ENCODE measurements around the gene PDE4A. TPM values are rescaled to one million over a fixed set of nuclear protein-coding genes. Genes with fewer than 3 reads are reported as not detected.

PDE4A gene
- total and polyA plus RNA-seq, 2 of the 13 experiments (the other 11 are each of a cell fraction or from before 2014, with no cell fraction given), result 1.1 to 4.1 TPM

- no peak for TF ChIP-seq ZNF512B (CRISPR knock-in tag; IDR thresholded peaks at IDR 0.05; ENCODE audit: borderline replicate concordance)
- peak; percentile 67 for TF ChIP-seq TBX2 (CRISPR knock-in tag; IDR thresholded peaks at IDR 0.05; ENCODE audit: borderline replicate concordance)
- TF ChIP-seq PRDM4 (CRISPR knock-in tag; IDR thresholded peaks at IDR 0.05; ENCODE audit: borderline replicate concordance), result no peak
- no peak; the same call in 1 of the 2 replicates for TF ChIP-seq POGZ (CRISPR knock-in tag; IDR thresholded peaks at IDR 0.05)
- peak; percentile 88 for TF ChIP-seq GABPB1 (CRISPR knock-in tag; IDR thresholded peaks at IDR 0.05)
- TF ChIP-seq TIGD3 (CRISPR knock-in tag; IDR thresholded peaks at IDR 0.05; ENCODE audit: borderline replicate concordance), result no peak
- TF ChIP-seq ZNF724P (CRISPR knock-in tag; IDR thresholded peaks at IDR 0.05; ENCODE audit: borderline replicate concordance), result peak; percentile 15; the same call in 1 of the 2 replicates
- TF ChIP-seq ZNF180 (CRISPR knock-in tag; IDR thresholded peaks at IDR 0.05; ENCODE audit: borderline replicate concordance, low read depth), result 0 out of 2 replicates have a peak, but pooled peaks have one; percentile 38
- TF ChIP-seq SOX13 (IDR thresholded peaks at IDR 0.05), result no peak
- no peak for TF ChIP-seq SOX13 (CRISPR knock-in tag; conservative IDR thresholded peaks at IDR 0.05 in 1 of 2, IDR thresholded peaks at IDR 0.05 in 1 of 2)
- no peak for TF ChIP-seq ZNF674 (CRISPR knock-in tag; IDR thresholded peaks at IDR 0.05; ENCODE audit: low read depth)
- peak; percentile 87 for TF ChIP-seq SAP130 (CRISPR knock-in tag; IDR thresholded peaks at IDR 0.05; ENCODE audit: low read depth)
- no peak for TF ChIP-seq ZNF326 (CRISPR knock-in tag; IDR thresholded peaks at IDR 0.05; ENCODE audit: borderline replicate concordance)
- TF ChIP-seq SYNCRIP (IDR thresholded peaks at IDR 0.05; ENCODE audit: insufficient read depth, low read depth, low read length), result no peak
- TF ChIP-seq ZFY (CRISPR knock-in tag; IDR thresholded peaks at IDR 0.05), result peak; percentile 67
- TF ChIP-seq ZNF251 (CRISPR knock-in tag; IDR thresholded peaks at IDR 0.05), result no peak
- TF ChIP-seq ZBTB7A (CRISPR knock-in tag; IDR thresholded peaks at IDR 0.05), result peak; percentile 42; the same call in 1 of the 2 replicates
Observed at GRCh38 chr19:10380313-10381102, 39.8 kb upstream of the PDE4A start, which contains the start of gene TYK2 (continued).
